HG02981 (cell line): ENCODE measurements around the gene AKR1C4.
"Not testable (repeated sequence)": the region's sequence is repeated elsewhere in the genome, so short reads cannot be mapped to it uniquely, and the experiment has no call there.

Experiments
- ATAC-seq: cut with Tn5 transposase; IDR thresholded peaks from one replicate; pipeline ENCODE4 v1.9.1; 2021; ENCODE audit warnings: mild to moderate bottlenecking, moderate library complexity; ENCODE audit not compliant: unreplicated experiment

Gene AKR1C4

GRCh38 chr10:5196702-5197113, at the start of gene AKR1C4:
Gene AKR1C4 (plus strand): TSS chr10:5196837. CDS start chr10:5196868, 31 bp downstream.
- no peak for ATAC-seq

DNA sequence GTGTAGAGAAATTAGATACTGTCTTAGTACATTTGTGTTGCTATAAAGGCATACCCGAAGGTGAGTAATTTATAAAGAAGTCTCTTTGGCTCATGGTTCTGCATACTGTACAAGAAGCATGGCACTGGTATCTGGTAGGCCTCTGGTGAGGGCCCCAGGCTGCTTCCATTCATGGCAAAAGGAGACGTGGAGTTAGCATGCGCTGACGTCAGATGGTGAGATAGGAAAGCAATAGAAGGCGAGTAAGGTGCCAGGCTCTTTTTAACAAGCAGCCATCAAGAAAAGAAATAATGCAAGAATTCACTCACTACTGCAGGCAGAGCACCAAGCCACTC, 49.8 kb upstream of the AKR1C4 start:
- ATAC-seq: no peak

- no peak for ATAC-seq
These were observed 49.2 kb upstream of the AKR1C4 start for GRCh38 chr10:5147255-5147980.

GRCh38 chr10:5147981-5148677, 48.5 kb upstream of the AKR1C4 start:
- ATAC-seq: no peak

DNA sequence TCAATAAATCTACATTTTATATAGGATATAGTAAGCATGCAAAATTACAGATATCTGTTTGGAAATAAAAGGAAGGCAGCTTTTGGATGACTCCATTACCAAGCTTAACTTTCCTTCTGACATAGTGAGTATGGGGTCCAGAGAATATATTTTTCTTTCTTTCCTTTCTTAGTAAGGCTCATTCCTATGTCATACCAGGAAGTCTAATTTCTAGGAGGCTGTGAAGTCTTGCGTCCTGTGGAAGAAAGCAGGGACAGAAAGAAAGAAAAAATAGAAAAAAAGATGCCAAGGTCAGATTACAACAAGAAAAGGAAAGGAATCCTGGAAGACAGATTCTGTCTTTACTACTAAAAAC, 48.0 kb upstream of the AKR1C4 start:
- ATAC-seq: no peak

GRCh38 chr10:5151076-5151475, 45.6 kb upstream of the AKR1C4 start:
- ATAC-seq: no peak

GRCh38 chr10:5155951-5156350, 40.7 kb upstream of the AKR1C4 start:
- no peak for ATAC-seq

DNA sequence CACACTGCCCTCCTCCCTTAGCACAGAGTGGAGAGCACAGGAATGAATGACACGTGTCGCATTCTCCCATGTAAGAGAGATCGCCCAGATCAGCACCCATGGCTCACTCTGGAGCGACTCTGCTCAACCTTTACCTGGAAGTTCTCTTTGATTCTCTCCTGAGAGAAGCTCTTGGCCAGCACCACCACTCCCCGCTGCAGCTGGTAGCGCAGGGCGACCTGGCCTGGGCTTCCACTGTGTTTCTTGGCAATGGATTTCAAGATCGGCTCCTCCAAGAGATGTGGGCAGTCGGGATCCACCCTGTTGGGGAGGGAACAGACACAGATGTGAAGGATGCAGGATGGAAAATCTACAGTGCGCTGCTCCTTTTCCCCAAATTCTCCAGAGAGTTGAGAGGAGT, 39.1 kb upstream of the AKR1C4 start:
- no peak for ATAC-seq

GRCh38 chr10:5159126-5159525, 37.5 kb upstream of the AKR1C4 start:
- no peak for ATAC-seq

GRCh38 chr10:5163487-5163886, 33.1 kb upstream of the AKR1C4 start:
- no peak for ATAC-seq

- ATAC-seq: no peak
These were observed 30.9 kb upstream of the AKR1C4 start for GRCh38 chr10:5165738-5166137.

DNA sequence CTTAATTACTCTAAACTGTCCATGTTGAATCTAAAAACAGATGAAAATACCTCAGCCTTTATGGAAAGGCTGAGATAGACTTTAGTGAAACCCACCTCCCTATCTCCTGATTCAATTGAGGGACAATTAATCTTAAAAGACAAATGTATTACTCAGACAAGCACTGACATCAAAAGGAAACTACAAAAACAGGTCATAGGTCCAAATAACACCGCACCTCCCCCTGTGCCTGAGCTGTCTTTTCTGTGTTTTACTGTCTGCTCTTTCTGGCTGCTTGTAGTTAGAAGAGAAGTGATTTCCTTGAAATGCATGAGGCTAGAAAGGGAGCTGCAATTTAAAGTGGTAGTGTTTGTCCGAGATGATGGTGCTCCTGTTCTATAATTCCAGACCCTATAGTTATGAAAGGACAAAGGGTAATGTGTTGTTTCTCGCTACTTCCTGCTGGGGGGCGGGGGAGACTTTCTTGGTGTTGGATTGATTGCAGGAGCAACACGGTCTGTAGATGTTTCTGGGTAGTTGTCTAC, 27.7 kb upstream of the AKR1C4 start:
- no peak for ATAC-seq

DNA sequence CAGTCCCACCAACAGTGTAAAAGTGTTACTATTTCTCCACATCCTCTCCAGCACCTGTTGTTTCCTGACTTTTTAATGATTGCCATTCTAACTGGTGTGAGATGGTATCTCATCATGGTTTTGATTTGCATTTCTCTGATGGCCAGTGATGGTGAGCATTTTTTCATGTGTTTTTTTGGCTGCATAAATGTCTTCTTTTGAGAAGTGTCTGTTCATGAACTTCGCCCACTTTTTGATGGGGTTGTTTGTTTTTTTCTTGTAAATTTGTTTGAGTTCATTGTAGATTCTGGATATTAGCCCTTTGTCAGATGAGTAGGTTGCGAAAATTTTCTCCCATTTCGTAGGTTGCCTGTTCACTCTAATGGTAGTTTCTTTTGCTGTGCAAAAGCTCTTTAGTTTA, 21.1 kb upstream of the AKR1C4 start:
- ATAC-seq: not testable (repeated sequence)

DNA sequence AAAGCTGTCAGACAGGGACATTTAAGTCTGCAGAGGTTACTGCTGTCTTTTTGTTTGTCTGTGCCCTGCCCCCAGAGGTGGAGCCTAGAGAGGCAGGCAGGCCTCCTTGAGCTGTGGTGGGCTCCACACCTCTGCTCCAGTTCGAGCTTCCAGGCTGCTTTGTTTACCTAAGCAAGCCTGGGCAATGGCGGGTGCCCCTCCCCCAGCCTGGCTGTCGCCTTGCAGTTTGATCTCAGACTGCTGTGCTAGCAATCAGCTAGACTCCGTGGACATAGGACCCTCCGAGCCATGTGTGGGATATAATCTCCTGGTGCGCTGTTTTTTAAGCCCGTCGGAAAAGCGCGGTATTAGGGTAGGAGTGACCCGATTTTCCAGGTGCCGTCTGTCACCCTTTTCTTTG, 16.1 kb upstream of the AKR1C4 start:
- ATAC-seq: not testable (repeated sequence)

- no peak for ATAC-seq
These were observed 12.7 kb upstream of the AKR1C4 start for GRCh38 chr10:5183923-5184322.

GRCh38 chr10:5184987-5185775, 11.5 kb upstream of the AKR1C4 start, which contains the start of gene AKR1C8:
Gene AKR1C8 (minus strand): TSS chr10:5185150. CDS start chr10:5185104, 46 bp downstream.
- ATAC-seq: no peak

- ATAC-seq: no peak
These were observed 8.8 kb upstream of the AKR1C4 start for GRCh38 chr10:5187867-5188266.

DNA sequence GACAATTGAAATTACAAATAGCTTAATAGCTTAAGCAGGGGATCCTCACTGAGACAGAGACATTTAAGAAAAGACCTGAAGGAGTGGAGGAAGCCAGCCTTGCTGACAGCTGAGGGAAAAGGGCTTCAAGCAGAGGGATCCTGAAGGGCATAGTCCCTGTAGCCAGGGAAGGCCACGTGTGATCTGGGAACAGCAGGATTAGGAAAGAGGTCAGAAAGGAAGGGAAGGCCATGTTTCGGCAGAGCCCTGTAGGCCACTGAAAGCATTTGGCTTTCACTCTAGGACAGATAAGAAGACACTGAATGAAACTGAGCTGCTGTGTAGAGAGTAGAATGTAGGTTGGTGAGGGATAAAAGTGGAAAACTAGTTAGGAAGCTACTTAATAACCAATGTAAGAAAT, 8.3 kb upstream of the AKR1C4 start:
- no peak for ATAC-seq

GRCh38 chr10:5194431-5194830, 2.2 kb upstream of the AKR1C4 start:
- no peak for ATAC-seq

GRCh38 chr10:5195727-5196374, 786 bp upstream of the AKR1C4 start:
- ATAC-seq: no peak

DNA sequence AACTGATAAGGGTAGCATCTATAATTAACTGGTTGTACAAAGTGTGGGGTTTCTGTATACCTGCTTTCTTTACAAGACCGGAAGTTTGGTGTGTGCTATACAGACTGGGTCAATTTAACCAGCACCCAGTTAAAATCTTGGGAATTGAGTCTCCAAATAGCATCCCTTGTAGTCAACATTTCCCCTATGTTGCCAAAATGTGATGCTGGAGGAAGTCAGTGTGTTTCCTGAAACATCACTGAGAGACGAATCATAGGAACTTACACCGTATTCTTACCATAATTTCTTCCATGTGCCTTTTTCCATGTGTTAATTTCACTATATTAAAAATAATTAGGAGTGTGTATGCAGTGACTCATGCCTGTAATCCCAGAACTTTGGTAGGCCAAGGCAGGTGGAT, 1.7 kb downstream of the AKR1C4 start:
- no peak for ATAC-seq
